Neural cell (in vitro differentiated cells): Measurements from ENCODE around the gene PIK3AP1. TPM values are rescaled to one million over a fixed set of nuclear protein-coding genes. Genes with fewer than 3 reads are reported as not detected.

Experiments
- H2AFZ ChIP-seq: fragments of 200-600, 300-800 bp; sonication (generic), shearing (Covaris generic); 2 replicates; pipeline ENCODE4 v1.6.0; 2014; ENCODE audit warnings: low read depth, mild to moderate bottlenecking, antibody characterized with exemption, low read length, moderate library complexity
- H3F3A ChIP-seq: fragments of 200-600 bp; shearing (Covaris generic); 2 replicates; pipeline ENCODE4 v1.6.1; 2016; ENCODE audit warnings: mild to moderate bottlenecking, moderate library complexity, mixed read lengths, antibody characterized with exemption, low read length; ENCODE audit not compliant: insufficient read depth, poor library complexity, severe bottlenecking
- H3K27ac ChIP-seq: fragments of 200-600, 300-800 bp; sonication (generic), shearing (Covaris generic); 2 replicates; pipeline ENCODE4 v1.5.1; 2014; ENCODE audit warnings: mild to moderate bottlenecking, low read length, moderate library complexity
- H3K27me3 ChIP-seq: fragments of 300-800, 200-600 bp; sonication (generic), shearing (Covaris generic); 2 replicates; pipeline ENCODE4 v1.6.0; 2014; ENCODE audit warnings: mild to moderate bottlenecking, low read depth, low read length, moderate library complexity; ENCODE audit not compliant: insufficient read depth
- H3K36me3 ChIP-seq: fragments of 300-800, 200-600 bp; sonication (generic), shearing (Covaris generic); 2 replicates; pipeline ENCODE4 v1.5.1; 2014; ENCODE audit warnings: mild to moderate bottlenecking, antibody characterized with exemption, low read length, moderate library complexity; ENCODE audit not compliant: insufficient read depth
- H3K4me2 ChIP-seq: fragments of 300-800, 200-600 bp; sonication (generic), shearing (Covaris generic); 2 replicates; pipeline ENCODE4 v1.6.0; 2014; ENCODE audit warnings: mild to moderate bottlenecking, low read length
- H3K4me3 ChIP-seq: fragments of 300-800, 200-600 bp; sonication (generic), shearing (Covaris generic); 2 replicates; pipeline ENCODE4 v1.5.1; 2014; ENCODE audit warnings: mild to moderate bottlenecking, low read length, moderate library complexity
- H3K79me2 ChIP-seq: fragments of 200-600 bp; shearing (Covaris generic); replicated peaks from 2 replicates; pipeline ENCODE4 v1.6.0; 2014; ENCODE audit warnings: mild to moderate bottlenecking, low read length, moderate library complexity; ENCODE audit not compliant: insufficient read depth
- H3K9ac ChIP-seq: fragments of 300-800, 200-600 bp; sonication (generic), shearing (Covaris generic); 2 replicates; pipeline ENCODE4 v1.6.1; 2016; ENCODE audit warnings: mild to moderate bottlenecking, low read length, mixed read lengths
- H3K9me2 ChIP-seq: fragments of 200-600 bp; shearing (Covaris generic); 2 replicates; pipeline ENCODE4 v1.6.1; 2016; ENCODE audit warnings: mild to moderate bottlenecking, low read length, mixed read lengths; ENCODE audit not compliant: insufficient read depth
- H3K9me3 ChIP-seq: fragments of 200-600, 300-800 bp; sonication (generic), shearing (Covaris generic); 2 replicates; pipeline ENCODE4 v1.6.1; 2016; ENCODE audit warnings: mild to moderate bottlenecking, mixed run types, low read length, moderate library complexity, mixed read lengths
- H4K20me1 ChIP-seq: fragments of 200-600 bp; shearing (Covaris generic); 2 replicates; pipeline ENCODE4 v1.6.1; 2016; ENCODE audit warnings: mild to moderate bottlenecking, mixed run types; ENCODE audit not compliant: insufficient read depth
- CTCF ChIP-seq: fragments of 450-650 bp; IDR thresholded peaks from 2 replicates; pipeline ENCODE4 v1.5.1; 2014; ENCODE audit warnings: antibody characterized with exemption, mild to moderate bottlenecking, moderate library complexity; ENCODE audit not compliant: poor library complexity, severe bottlenecking
- EP300 ChIP-seq: fragments of 450-650 bp; conservative IDR thresholded peaks from 2 replicates; pipeline ENCODE4 v1.6.1; 2014; ENCODE audit warnings: antibody characterized with exemption, mild to moderate bottlenecking, moderate library complexity; ENCODE audit not compliant: poor library complexity, severe bottlenecking
- EZH2 ChIP-seq: fragments of 200-600, 300-800 bp; shearing (Covaris generic), sonication (generic); IDR thresholded peaks from 2 replicates; pipeline ENCODE4 v1.6.1; 2014; ENCODE audit warnings: antibody characterized with exemption, low read length, borderline replicate concordance, mild to moderate bottlenecking; ENCODE audit not compliant: insufficient read depth, poor library complexity, severe bottlenecking
- MXI1 ChIP-seq: fragments of 450-650 bp; conservative IDR thresholded peaks from 2 replicates; pipeline ENCODE4 v1.6.1; 2014; ENCODE audit warnings: antibody characterized with exemption, mild to moderate bottlenecking; ENCODE audit not compliant: poor library complexity, severe bottlenecking
- POLR2AphosphoS5 ChIP-seq: IDR thresholded peaks from 2 replicates; pipeline ENCODE4 v1.6.1; 2012
- RAD21 ChIP-seq: fragments of 450-650 bp; conservative IDR thresholded peaks from 2 replicates; pipeline ENCODE4 v1.6.1; 2014; ENCODE audit warnings: antibody characterized with exemption, mild to moderate bottlenecking, moderate library complexity
- SMC3 ChIP-seq: fragments of 450-650 bp; conservative IDR thresholded peaks from 2 replicates; pipeline ENCODE4 v1.6.1; 2014; ENCODE audit warnings: antibody characterized with exemption, mild to moderate bottlenecking, moderate library complexity; ENCODE audit not compliant: poor library complexity
- TAF1 ChIP-seq: IDR thresholded peaks from 2 replicates; pipeline ENCODE4 v1.6.1; 2012; ENCODE audit warnings: low read depth
- polyA plus RNA-seq: library from polyadenylated mRNA; depleted of rRNA; stranded (reverse); fragments of >200 nt; gene quantifications from 2 replicates; pipeline ENCODE4 v1.2.3, GENCODE V29; 2014
- TF ChIP-seq, protein P1 (sequence below): IDR thresholded peaks from 2 replicates; pipeline ENCODE4 v1.6.1; 2012; ENCODE audit warnings: borderline replicate concordance

PIK3AP1 gene
- polyA plus RNA-seq, 1 donor from 2014 or later = 0.05 TPM

- no peak for TF ChIP-seq SMC3
Measured at GRCh38 chr10:96663797-96664196, 56.5 kb downstream of the PIK3AP1 start (continued).

GRCh38 chr10:96661632-96662031 lies 58.7 kb downstream of the PIK3AP1 start:
- no peaks in the 10 kb centered on the region for H3F3A ChIP-seq
- no peak overlapping the region for H3K4me3 ChIP-seq
- no peaks in the 10 kb centered on the region for H3K79me2 ChIP-seq
- no peak overlapping the region for H3K9ac ChIP-seq
- H3K27me3 ChIP-seq = no peaks in the 10 kb centered on the region
- H2AFZ ChIP-seq = no peak overlapping the region
- TF ChIP-seq SMC3 = no peak
- TF ChIP-seq, protein P1, sequence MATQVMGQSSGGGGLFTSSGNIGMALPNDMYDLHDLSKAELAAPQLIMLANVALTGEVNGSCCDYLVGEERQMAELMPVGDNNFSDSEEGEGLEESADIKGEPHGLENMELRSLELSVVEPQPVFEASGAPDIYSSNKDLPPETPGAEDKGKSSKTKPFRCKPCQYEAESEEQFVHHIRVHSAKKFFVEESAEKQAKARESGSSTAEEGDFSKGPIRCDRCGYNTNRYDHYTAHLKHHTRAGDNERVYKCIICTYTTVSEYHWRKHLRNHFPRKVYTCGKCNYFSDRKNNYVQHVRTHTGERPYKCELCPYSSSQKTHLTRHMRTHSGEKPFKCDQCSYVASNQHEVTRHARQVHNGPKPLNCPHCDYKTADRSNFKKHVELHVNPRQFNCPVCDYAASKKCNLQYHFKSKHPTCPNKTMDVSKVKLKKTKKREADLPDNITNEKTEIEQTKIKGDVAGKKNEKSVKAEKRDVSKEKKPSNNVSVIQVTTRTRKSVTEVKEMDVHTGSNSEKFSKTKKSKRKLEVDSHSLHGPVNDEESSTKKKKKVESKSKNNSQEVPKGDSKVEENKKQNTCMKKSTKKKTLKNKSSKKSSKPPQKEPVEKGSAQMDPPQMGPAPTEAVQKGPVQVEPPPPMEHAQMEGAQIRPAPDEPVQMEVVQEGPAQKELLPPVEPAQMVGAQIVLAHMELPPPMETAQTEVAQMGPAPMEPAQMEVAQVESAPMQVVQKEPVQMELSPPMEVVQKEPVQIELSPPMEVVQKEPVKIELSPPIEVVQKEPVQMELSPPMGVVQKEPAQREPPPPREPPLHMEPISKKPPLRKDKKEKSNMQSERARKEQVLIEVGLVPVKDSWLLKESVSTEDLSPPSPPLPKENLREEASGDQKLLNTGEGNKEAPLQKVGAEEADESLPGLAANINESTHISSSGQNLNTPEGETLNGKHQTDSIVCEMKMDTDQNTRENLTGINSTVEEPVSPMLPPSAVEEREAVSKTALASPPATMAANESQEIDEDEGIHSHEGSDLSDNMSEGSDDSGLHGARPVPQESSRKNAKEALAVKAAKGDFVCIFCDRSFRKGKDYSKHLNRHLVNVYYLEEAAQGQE = no peak
- TF ChIP-seq MXI1 = no peak
- no peak for TF ChIP-seq EP300
- no peak for TF ChIP-seq TAF1
- no peak for TF ChIP-seq CTCF
- no peak for TF ChIP-seq POLR2AphosphoS5
- no peak for TF ChIP-seq RAD21
- H3K4me2 ChIP-seq = no peak overlapping the region
- no peaks in the 10 kb centered on the region for H3K9me3 ChIP-seq
- no peak overlapping the region for H3K27ac ChIP-seq
- H4K20me1 ChIP-seq = no peaks in the 10 kb centered on the region
- H3K36me3 ChIP-seq = no peaks in the 10 kb centered on the region
- H3K9me2 ChIP-seq = no peaks in the 10 kb centered on the region

DNA sequence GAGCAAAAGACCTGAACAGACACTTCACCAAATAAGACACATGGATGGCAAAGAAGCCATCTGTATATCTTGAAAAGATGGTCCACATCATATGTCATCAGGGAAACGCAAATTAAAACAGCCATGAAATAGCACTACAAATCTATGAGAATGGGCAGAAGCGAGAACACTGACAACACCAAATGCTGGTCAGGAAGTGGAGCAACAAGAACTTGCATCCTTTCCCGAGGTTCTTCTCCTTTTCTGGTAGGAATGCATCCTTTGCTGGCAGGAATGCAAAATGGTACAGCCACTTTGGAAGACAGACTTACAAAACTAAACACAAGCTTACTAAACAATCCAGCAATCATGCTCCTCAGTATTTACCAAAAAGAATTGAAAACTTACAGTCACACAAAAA lies 60.0 kb downstream of the PIK3AP1 start:
- H4K20me1 ChIP-seq = no peaks in the 10 kb centered on the region
- no peak overlapping the region for H3K4me2 ChIP-seq
- H2AFZ ChIP-seq = no peak overlapping the region
- H3K79me2 ChIP-seq = no peaks in the 10 kb centered on the region
- H3K9me2 ChIP-seq = no peaks in the 10 kb centered on the region
- H3K9ac ChIP-seq = no peak overlapping the region
- H3K27ac ChIP-seq = no peak overlapping the region
- H3K27me3 ChIP-seq = no peaks in the 10 kb centered on the region
- TF ChIP-seq TAF1 = no peak
- no peak for TF ChIP-seq EZH2
- TF ChIP-seq POLR2AphosphoS5 = no peak
- TF ChIP-seq RAD21 = no peak
- no peak for TF ChIP-seq EP300
- TF ChIP-seq, protein P1 = no peak
- no peak for TF ChIP-seq SMC3
- TF ChIP-seq CTCF = no peak
- TF ChIP-seq MXI1 = no peak
- H3K9me3 ChIP-seq = no peaks in the 10 kb centered on the region
- no peak overlapping the region for H3K4me3 ChIP-seq
- no peaks in the 10 kb centered on the region for H3K36me3 ChIP-seq
- no peaks in the 10 kb centered on the region for H3F3A ChIP-seq
